HepG2 (cell line): ENCODE measurements around the gene PCSK6. TPM values are rescaled to one million over a fixed set of nuclear protein-coding genes. Genes with fewer than 3 reads are reported as not detected.

ENCODE experiments used
- CHD4 ChIP-seq: fragments of 200-600 bp; sonication (generic); IDR thresholded peaks from 2 replicates; pipeline ENCODE4 v1.7.0; 2017; ENCODE audit warnings: mild to moderate bottlenecking, low read length, borderline replicate concordance
- NFYB ChIP-seq: sonication (generic); formaldehyde crosslinking; IDR thresholded peaks from 2 replicates; pipeline ENCODE4 v1.4.0; 2020; ENCODE audit warnings: missing genetic modification reagents
- POGK ChIP-seq: sonication (generic); formaldehyde crosslinking; conservative IDR thresholded peaks from 2 replicates; pipeline ENCODE4 v1.8.0; 2022; ENCODE audit warnings: mild to moderate bottlenecking, moderate library complexity, missing genetic modification reagents
- PRMT3 ChIP-seq: sonication (generic); formaldehyde crosslinking; IDR thresholded peaks from 2 replicates; pipeline ENCODE4 v1.8.1; 2022; ENCODE audit warnings: low read depth, mild to moderate bottlenecking, moderate library complexity, missing genetic modification reagents, borderline replicate concordance
- RBFOX2 ChIP-seq: fragments of 200-400 bp; formaldehyde crosslinking; IDR thresholded peaks from 2 replicates; pipeline ENCODE4 v1.6.1; 2017; ENCODE audit warnings: low read depth, mild to moderate bottlenecking, low read length
- TOE1 ChIP-seq: sonication (generic); formaldehyde crosslinking; IDR thresholded peaks from 2 replicates; pipeline ENCODE4 v1.4.0; 2020; ENCODE audit warnings: mild to moderate bottlenecking, missing genetic modification reagents
- ZNF101 ChIP-seq: sonication (generic); formaldehyde crosslinking; IDR thresholded peaks from 2 replicates; pipeline ENCODE4 v1.4.0; 2020; ENCODE audit warnings: mild to moderate bottlenecking, low read depth, missing genetic modification reagents, borderline replicate concordance
- ZNF556 ChIP-seq: sonication (generic); formaldehyde crosslinking; IDR thresholded peaks from 2 replicates; pipeline ENCODE4 v1.4.0; 2020; ENCODE audit warnings: mild to moderate bottlenecking, missing genetic modification reagents, borderline replicate concordance
- ZNF879 ChIP-seq: sonication (generic); formaldehyde crosslinking; IDR thresholded peaks from 2 replicates; pipeline ENCODE4 v1.8.1; 2023; ENCODE audit warnings: missing genetic modification reagents
- polyA plus RNA-seq, 8 experiments: library from polyadenylated mRNA; depleted of rRNA in 3 of 8; stranded (reverse) in 7 of 8; unstranded in 1 of 8; fragments of >200 nt; fragmentation: Illumina TruSeq in 4 of 8; extraction: Trizol in 4 of 8; gene quantifications; 2 replicates each; pipeline versions ENCODE4 v1.2.1 to v1.2.3, GENCODE V29; 2011 to 2016; ENCODE audit warnings: low read depth in 4 of 8, missing spikeins in 1 of 8, mixed read lengths in 1 of 8; ENCODE audit not compliant: insufficient read depth in 1 of 8
- total RNA-seq, 5 experiments: library from RNA; depleted of rRNA; stranded (reverse); fragments of >200 nt; fragmentation: Illumina TruSeq; extraction: Trizol; gene quantifications; 2 replicates each; pipeline ENCODE4 v1.2.3, GENCODE V29; 2016; ENCODE audit warnings: low read depth in 1 of 5
- TF ChIP-seq, protein P1 (sequence below): sonication (generic); formaldehyde crosslinking; IDR thresholded peaks from 2 replicates; pipeline ENCODE4 v1.5.0; 2020; ENCODE audit warnings: missing genetic modification reagents
- TF ChIP-seq, protein P2 (sequence below): sonication (generic); formaldehyde crosslinking; IDR thresholded peaks from 2 replicates; pipeline ENCODE4 v1.5.0; 2020; ENCODE audit warnings: mild to moderate bottlenecking, missing genetic modification reagents, borderline replicate concordance
- TF ChIP-seq, protein P3 (sequence below): sonication (generic); formaldehyde crosslinking; IDR thresholded peaks from 2 replicates; pipeline ENCODE4 v1.5.0; 2020; ENCODE audit warnings: mild to moderate bottlenecking, missing genetic modification reagents
- TF ChIP-seq, protein P4 (sequence below): sonication (generic); formaldehyde crosslinking; IDR thresholded peaks from 2 replicates; pipeline ENCODE4 v1.5.0; 2020; ENCODE audit warnings: missing genetic modification reagents, mild to moderate bottlenecking, borderline replicate concordance
- TF ChIP-seq, protein P5 (sequence below): sonication (generic); formaldehyde crosslinking; IDR thresholded peaks from 2 replicates; pipeline ENCODE4 v1.4.0; 2020; ENCODE audit warnings: missing genetic modification reagents, mild to moderate bottlenecking, borderline replicate concordance

Gene PCSK6
- total and polyA plus RNA-seq, 2 of the 13 experiments (the other 11 are each of a cell fraction or from before 2014, with no cell fraction given): 56.5 to 155 TPM

DNA sequence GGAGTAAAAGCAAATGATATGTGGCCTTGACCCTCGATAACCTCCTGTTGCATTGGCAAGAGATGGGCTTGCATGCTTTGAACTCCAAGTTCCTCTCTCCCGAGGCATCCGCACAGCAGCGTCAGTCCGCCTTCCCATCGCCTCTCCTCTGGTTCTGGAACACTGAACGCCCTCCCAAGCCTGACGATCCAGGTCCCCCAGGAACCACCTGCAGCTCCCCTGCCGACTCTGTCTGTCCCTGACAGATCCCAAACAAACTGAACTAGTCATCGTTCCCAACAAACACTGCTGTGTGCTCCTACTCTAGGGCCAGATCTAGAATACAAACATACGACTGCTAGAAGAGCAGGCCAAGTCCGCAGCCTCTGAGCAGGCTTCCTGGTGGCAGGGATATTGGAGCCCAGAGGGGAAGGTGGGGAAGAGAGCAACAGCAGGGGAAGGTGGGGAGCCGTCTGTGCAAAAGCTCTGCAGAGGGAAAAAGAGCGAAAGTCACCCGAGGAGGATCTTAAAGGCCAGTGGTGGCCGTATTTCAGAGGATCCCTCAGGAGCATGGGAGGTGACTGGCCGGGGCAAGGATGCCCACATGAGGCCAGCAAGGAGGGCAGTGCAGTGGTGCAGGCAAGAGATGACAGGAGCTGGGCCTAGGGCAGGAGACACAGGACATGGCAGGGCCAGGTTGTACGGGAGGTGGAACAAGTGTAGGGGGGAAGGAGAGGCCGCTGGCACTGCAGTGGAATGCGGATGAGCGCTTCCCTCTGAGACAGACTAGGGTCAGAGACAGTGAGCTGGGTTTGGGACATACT is 50.8 kb downstream of the PCSK6 start (continued):
- TF ChIP-seq, protein P1, sequence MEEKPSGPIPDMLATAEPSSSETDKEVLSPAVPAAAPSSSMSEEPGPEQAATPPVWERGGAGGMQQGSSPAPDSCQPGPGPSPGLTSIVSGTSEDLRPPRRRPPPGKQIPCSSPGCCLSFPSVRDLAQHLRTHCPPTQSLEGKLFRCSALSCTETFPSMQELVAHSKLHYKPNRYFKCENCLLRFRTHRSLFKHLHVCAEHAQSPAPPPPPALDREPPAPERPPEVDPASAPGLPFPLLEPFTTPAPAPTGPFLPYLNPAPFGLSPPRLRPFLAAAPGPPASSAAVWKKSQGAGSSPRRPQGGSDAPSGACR (CRISPR knock-in tag): no peak; the same call in none of the 2 replicates
- no peak for TF ChIP-seq POGK (CRISPR knock-in tag)
- TF ChIP-seq, protein P2, sequence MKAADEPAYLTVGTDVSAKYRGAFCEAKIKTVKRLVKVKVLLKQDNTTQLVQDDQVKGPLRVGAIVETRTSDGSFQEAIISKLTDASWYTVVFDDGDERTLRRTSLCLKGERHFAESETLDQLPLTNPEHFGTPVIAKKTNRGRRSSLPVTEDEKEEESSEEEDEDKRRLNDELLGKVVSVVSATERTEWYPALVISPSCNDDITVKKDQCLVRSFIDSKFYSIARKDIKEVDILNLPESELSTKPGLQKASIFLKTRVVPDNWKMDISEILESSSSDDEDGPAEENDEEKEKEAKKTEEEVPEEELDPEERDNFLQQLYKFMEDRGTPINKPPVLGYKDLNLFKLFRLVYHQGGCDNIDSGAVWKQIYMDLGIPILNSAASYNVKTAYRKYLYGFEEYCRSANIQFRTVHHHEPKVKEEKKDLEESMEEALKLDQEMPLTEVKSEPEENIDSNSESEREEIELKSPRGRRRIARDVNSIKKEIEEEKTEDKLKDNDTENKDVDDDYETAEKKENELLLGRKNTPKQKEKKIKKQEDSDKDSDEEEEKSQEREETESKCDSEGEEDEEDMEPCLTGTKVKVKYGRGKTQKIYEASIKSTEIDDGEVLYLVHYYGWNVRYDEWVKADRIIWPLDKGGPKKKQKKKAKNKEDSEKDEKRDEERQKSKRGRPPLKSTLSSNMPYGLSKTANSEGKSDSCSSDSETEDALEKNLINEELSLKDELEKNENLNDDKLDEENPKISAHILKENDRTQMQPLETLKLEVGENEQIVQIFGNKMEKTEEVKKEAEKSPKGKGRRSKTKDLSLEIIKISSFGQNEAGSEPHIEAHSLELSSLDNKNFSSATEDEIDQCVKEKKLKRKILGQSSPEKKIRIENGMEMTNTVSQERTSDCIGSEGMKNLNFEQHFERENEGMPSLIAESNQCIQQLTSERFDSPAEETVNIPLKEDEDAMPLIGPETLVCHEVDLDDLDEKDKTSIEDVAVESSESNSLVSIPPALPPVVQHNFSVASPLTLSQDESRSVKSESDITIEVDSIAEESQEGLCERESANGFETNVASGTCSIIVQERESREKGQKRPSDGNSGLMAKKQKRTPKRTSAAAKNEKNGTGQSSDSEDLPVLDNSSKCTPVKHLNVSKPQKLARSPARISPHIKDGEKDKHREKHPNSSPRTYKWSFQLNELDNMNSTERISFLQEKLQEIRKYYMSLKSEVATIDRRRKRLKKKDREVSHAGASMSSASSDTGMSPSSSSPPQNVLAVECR (CRISPR knock-in tag): peak; percentile 40; the same call in 1 of the 2 replicates
- no peak for TF ChIP-seq PRMT3 (CRISPR knock-in tag)
- no peak for TF ChIP-seq NFYB (CRISPR knock-in tag)
- no peak for TF ChIP-seq ZNF101 (CRISPR knock-in tag)
- no peak for TF ChIP-seq ZNF556 (CRISPR knock-in tag)
- no peak for TF ChIP-seq TOE1
- no peak for TF ChIP-seq CHD4
- TF ChIP-seq, protein P3, sequence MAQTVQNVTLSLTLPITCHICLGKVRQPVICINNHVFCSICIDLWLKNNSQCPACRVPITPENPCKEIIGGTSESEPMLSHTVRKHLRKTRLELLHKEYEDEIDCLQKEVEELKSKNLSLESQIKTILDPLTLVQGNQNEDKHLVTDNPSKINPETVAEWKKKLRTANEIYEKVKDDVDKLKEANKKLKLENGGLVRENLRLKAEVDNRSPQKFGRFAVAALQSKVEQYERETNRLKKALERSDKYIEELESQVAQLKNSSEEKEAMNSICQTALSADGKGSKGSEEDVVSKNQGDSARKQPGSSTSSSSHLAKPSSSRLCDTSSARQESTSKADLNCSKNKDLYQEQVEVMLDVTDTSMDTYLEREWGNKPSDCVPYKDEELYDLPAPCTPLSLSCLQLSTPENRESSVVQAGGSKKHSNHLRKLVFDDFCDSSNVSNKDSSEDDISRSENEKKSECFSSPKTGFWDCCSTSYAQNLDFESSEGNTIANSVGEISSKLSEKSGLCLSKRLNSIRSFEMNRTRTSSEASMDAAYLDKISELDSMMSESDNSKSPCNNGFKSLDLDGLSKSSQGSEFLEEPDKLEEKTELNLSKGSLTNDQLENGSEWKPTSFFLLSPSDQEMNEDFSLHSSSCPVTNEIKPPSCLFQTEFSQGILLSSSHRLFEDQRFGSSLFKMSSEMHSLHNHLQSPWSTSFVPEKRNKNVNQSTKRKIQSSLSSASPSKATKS (CRISPR knock-in tag): no peak
- TF ChIP-seq, protein P4, sequence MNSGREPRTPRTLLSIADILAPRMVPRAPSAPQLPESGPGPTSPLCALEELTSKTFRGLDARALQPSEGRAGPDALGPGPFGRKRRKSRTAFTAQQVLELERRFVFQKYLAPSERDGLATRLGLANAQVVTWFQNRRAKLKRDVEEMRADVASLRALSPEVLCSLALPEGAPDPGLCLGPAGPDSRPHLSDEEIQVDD (CRISPR knock-in tag): 0 out of 2 replicates have a peak, but pooled peaks have one; percentile 73
- TF ChIP-seq, protein P5, sequence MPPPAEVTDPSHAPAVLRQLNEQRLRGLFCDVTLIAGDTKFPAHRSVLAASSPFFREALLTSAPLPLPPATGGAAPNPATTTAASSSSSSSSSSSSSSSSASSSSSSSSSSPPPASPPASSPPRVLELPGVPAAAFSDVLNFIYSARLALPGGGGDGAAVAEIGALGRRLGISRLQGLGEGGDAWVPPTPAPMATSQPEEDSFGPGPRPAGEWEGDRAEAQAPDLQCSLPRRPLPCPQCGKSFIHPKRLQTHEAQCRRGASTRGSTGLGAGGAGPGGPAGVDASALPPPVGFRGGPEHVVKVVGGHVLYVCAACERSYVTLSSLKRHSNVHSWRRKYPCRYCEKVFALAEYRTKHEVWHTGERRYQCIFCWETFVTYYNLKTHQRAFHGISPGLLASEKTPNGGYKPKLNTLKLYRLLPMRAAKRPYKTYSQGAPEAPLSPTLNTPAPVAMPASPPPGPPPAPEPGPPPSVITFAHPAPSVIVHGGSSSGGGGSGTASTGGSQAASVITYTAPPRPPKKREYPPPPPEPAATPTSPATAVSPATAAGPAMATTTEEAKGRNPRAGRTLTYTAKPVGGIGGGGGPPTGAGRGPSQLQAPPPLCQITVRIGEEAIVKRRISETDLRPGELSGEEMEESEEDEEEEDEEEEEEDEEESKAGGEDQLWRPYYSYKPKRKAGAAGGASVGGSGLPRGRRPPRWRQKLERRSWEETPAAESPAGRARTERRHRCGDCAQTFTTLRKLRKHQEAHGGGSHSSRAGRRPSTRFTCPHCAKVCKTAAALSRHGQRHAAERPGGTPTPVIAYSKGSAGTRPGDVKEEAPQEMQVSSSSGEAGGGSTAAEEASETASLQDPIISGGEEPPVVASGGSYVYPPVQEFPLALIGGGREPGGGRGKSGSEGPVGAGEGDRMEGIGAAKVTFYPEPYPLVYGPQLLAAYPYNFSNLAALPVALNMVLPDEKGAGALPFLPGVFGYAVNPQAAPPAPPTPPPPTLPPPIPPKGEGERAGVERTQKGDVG (CRISPR knock-in tag): no peak
- peak; percentile 56; the same call in 1 of the 2 replicates for TF ChIP-seq RBFOX2
- TF ChIP-seq ZNF879: no peak
